ENCODE data around the gene RAB44.

Gene RAB44

GRCh38 chr6:36684447-36684812, 13.2 kb upstream of the RAB44 start:
- no peak for DNase-seq (ENCODE audit: insufficient read length, low spot score)
- FAIRE-seq: no peak

GRCh38 chr6:36685166-36685924, 12.3 kb upstream of the RAB44 start:
- TF ChIP-seq CTCF (IDR thresholded peaks at IDR 0.05; ENCODE audit: insufficient read depth, missing control alignments): no peak
- FAIRE-seq (no peak), DNase-seq (ENCODE audit: insufficient read length, low spot score) (no peak)

More at GRCh38 chr6:36684447-36684812, 13.2 kb upstream of the RAB44 start:
- no peak for TF ChIP-seq CTCF (IDR thresholded peaks at IDR 0.05; ENCODE audit: insufficient read depth, missing control alignments)

GRCh38 chr6:36685926-36686667, 11.5 kb upstream of the RAB44 start:
- DNase-seq (ENCODE audit: insufficient read length, low spot score) (no peak), FAIRE-seq (no peak)
- no peak for TF ChIP-seq CTCF (IDR thresholded peaks at IDR 0.05; ENCODE audit: insufficient read depth, missing control alignments)

- no peak for TF ChIP-seq CTCF (IDR thresholded peaks at IDR 0.05; ENCODE audit: insufficient read depth, missing control alignments)
- DNase-seq (ENCODE audit: insufficient read length, low spot score) (no peak), FAIRE-seq (no peak)
Observed at GRCh38 chr6:36686668-36687513, 10.7 kb upstream of the RAB44 start.

- no peak for FAIRE-seq
- TF ChIP-seq CTCF (IDR thresholded peaks at IDR 0.05; ENCODE audit: insufficient read depth, missing control alignments): no peak
- DNase-seq (ENCODE audit: insufficient read length, low spot score): no peak
Observed at GRCh38 chr6:36688063-36688738, 9.4 kb upstream of the RAB44 start.

GRCh38 chr6:36688739-36689075, 8.9 kb upstream of the RAB44 start:
- FAIRE-seq: no peak
- no peak for DNase-seq (ENCODE audit: insufficient read length, low spot score)
- TF ChIP-seq CTCF (IDR thresholded peaks at IDR 0.05; ENCODE audit: insufficient read depth, missing control alignments): no peak
